Cerebellar cortex (tissue), 1 donor: Measurements from ENCODE around the gene AKR7A2.
"Not testable (repeated sequence)": the region's sequence is repeated elsewhere in the genome, so short reads cannot be mapped to it uniquely, and the experiment has no call there.

Experiments used
- DNase-seq: peaks from one replicate; pipeline ENCODE4 v3.0.0-alpha.2; 2015; ENCODE audit warnings: low spot score

AKR7A2 gene

DNA sequence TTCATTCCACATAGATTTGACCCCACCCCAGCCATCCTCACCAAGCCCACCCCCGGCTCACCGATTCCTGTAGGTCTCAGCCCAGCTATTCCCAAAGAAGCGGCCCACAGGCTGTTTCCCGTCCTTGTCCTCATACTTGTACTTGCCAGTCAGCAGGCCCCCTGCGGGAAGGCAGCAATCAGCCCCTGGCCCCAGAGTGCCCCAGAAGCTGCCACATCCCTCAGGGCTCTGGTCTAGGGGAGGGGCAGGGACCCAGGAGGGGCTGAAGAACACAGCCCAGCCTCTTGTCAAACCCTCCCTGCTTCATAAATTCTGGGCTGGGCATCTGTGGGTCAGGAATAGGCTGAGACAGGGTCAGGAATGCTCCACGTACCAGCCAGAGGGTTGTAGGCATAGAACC lies 5.0 kb downstream of the AKR7A2 start:
- DNase-seq, result no peak

GRCh38 chr1:19305880-19306279 lies 6.1 kb downstream of the AKR7A2 start:
- DNase-seq, result no peak

- not testable (repeated sequence) for DNase-seq
Measured at GRCh38 chr1:19304081-19304480, 7.9 kb downstream of the AKR7A2 start.

- DNase-seq, result no peak
Measured at GRCh38 chr1:19300211-19300610, 11.7 kb downstream of the AKR7A2 start.

GRCh38 chr1:19294638-19295037 lies 17.3 kb downstream of the AKR7A2 start:
- DNase-seq, result no peak

DNA sequence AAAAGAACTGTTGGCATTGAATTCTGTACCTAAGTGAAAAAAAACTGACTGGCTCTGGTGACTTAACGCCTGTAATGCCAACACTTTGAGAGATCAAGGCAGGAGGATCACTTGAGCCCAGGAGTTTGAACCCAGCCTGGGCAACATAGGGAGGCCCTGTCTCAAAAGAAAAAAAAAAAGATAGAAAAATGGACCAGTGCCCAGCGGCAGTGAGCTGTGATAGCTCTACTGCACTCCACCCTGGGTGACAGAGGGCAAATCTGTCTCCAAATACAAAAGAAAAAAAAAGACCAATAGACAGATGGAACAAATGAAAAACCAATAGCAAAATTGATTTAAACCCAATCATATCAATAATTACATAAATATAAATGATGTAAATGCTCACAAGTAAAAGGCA lies 22.7 kb downstream of the AKR7A2 start:
- no peak for DNase-seq

- DNase-seq, result peak; percentile 5
Measured at GRCh38 chr1:19288324-19289241, 23.4 kb downstream of the AKR7A2 start, which contains the start of gene AKR7A3. Gene AKR7A3 (minus strand): TSS chr1:19288770. CDS start chr1:19288709, 61 bp downstream.

DNA sequence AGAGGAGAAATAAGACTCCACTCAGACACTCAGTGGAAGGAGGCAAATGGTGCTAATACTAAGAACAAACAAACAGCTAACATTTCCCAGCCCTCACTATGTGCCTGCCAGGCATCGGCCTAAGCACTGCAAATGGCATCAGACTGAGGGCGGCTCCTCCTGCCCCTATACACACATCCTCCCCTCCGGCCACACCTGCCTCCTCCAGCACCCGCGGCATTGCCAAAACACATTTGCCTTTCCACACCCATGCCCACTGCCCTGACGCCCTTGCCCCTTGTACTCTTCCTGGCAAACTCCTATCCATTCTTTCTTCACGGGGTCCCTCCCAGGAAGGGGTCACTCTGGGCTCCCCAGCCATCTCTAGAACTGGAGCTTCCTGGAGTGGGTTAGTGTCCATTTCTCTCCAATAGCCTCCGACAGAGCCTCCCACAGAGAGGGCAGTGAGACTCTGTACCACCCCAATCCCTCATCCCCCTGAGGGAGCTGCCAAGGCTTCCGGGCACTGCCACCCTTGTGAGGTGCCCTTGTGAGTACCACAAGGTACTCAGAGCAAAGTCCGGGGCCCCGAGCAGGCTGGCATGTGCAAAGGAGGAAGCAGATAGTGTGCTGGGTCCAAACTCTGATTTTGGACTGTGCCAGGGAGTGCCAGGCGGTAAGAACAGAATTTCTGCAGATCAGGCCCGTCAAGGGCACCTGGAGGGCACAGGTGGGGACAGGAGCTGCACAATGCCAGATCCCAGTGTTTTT lies 24.3 kb downstream of the AKR7A2 start:
- no peak for DNase-seq

GRCh38 chr1:19285807-19286206 lies 26.1 kb downstream of the AKR7A2 start:
- not testable (repeated sequence) for DNase-seq

GRCh38 chr1:19285366-19285765 lies 26.6 kb downstream of the AKR7A2 start:
- not testable (repeated sequence) for DNase-seq

GRCh38 chr1:19284881-19285280 lies 27.1 kb downstream of the AKR7A2 start:
- no peak for DNase-seq

- DNase-seq, result no peak
Measured at GRCh38 chr1:19283891-19284290, 28.1 kb downstream of the AKR7A2 start.

GRCh38 chr1:19274636-19275035 lies 37.3 kb downstream of the AKR7A2 start:
- no peak for DNase-seq

GRCh38 chr1:19273844-19274531 lies 38.0 kb downstream of the AKR7A2 start:
- DNase-seq, result not testable (repeated sequence)

GRCh38 chr1:19273106-19273843 lies 38.7 kb downstream of the AKR7A2 start:
- DNase-seq, result no peak

- no peak for DNase-seq
Measured at GRCh38 chr1:19272064-19272463, 39.9 kb downstream of the AKR7A2 start.

- DNase-seq, result not testable (repeated sequence)
Measured at GRCh38 chr1:19270343-19270730, 41.6 kb downstream of the AKR7A2 start.

- DNase-seq, result not testable (repeated sequence)
Measured at GRCh38 chr1:19269427-19270342, 42.3 kb downstream of the AKR7A2 start.

GRCh38 chr1:19268445-19268844 lies 43.5 kb downstream of the AKR7A2 start:
- no peak for DNase-seq

GRCh38 chr1:19262744-19263143 lies 49.2 kb downstream of the AKR7A2 start:
- no peak for DNase-seq

DNA sequence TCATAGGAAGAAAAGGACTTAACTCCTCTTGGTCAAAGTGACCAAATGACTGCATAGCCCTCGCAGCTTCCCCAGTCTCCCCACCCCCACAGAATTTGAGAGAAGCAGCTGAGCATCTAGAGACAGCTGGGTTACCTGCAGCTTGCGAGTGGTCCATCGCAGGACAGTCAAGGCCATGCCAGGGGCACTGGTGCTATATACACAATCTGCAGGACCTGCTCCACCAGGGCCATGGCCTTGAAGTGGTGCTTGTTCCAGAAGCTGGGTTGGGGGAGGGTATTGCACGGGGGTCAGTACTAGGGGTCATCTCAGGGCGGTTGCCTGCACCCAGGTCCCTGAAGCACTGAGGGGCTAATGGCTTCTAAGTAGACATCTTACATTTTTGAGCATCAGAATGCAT lies 49.9 kb downstream of the AKR7A2 start:
- no peak for DNase-seq
